Stimulated activated CD8-positive, alpha-beta memory T cell treated with anti-CD3 and anti-CD28 coated beads, Interleukin-2, amount 100 ng/mL, for 48 hours (primary cell): ENCODE measurements around the gene WDR33.
"Not testable (repeated sequence)": the region's sequence is repeated elsewhere in the genome, so short reads cannot be mapped to it uniquely, and the experiment has no call there.

Experiments used
- DNase-seq, 2 donors: peaks; one replicate each; pipeline ENCODE4 v3.0.0-alpha.2; 2020; ENCODE audit warnings: low read depth in 2 of 2

Gene WDR33

GRCh38 chr2:127763776-127764175 lies 47.2 kb downstream of the WDR33 start:
- DNase-seq: no peak

GRCh38 chr2:127762846-127763245 lies 48.1 kb downstream of the WDR33 start:
- DNase-seq: no peak

GRCh38 chr2:127762441-127762840 lies 48.5 kb downstream of the WDR33 start:
- DNase-seq: no peak

GRCh38 chr2:127759931-127760330 lies 51.0 kb downstream of the WDR33 start:
- DNase-seq: no peak

- DNase-seq: no peak
Measured at GRCh38 chr2:127754186-127754585, 56.8 kb downstream of the WDR33 start.

- no peak for DNase-seq
Measured at GRCh38 chr2:127753374-127753773, 57.6 kb downstream of the WDR33 start.

DNA sequence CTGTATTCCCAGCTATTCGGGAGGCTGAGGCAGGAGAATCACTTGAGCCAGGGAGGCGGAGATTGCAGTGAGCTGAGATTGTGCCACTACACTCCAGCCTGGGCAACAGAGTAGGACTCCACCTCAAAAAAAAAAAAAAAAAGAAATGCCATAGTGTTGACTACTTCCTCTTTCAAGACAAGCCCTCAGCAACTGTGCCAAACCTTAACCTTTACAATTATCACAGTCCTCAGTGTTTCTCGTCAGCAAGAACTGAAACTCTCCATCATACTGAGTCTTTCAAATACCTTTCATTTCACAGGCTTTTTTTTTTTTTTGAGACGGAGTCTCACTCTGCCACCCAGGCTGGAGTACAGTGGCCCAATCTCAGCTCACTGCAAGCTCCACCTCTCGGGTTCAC lies 61.4 kb downstream of the WDR33 start:
- DNase-seq: not testable (repeated sequence)

DNA sequence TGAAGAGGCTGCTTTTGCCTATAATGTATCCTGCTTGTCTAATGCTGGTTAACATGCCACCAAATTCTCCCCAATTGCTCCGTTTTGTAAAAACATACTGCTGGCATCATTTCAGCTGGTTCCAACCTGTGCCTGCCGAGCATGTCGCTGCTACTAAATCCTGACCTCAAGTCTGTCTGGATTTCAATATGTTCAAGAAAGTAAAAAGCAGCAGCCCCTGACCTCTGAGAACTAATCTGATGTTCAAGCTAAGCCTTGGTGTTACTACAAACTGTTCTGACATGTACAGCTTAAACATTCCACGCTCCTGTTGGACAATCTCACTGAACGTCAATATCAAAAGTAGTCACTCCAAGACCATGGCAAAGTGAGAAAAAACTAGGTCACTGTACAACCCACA lies 63.4 kb downstream of the WDR33 start:
- no peak for DNase-seq

DNA sequence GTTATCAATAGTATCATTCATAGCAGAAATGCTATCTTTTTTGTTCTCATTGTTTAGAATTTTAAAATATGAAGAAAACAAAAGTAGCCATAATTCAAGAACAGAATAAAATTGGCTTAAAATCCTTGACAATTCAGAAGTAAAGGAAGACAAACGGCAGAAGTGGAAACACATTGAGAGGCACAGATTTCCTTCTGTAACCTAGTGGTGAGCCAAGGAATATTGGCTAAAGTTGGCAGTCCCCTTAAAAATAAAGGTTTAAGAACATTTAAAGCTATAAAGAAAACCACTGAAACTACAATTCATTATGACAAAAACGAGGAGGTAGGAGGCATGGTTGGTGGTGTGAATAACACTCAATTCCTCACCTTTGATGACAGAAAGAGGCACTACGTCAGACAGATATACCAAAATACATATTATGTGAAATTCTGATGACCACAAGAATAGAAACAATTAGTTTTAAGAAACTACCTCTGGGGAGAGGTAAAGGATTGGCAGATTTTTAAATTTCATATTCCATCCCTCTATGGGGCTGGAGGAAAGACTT lies 67.4 kb downstream of the WDR33 start:
- no peak for DNase-seq

DNA sequence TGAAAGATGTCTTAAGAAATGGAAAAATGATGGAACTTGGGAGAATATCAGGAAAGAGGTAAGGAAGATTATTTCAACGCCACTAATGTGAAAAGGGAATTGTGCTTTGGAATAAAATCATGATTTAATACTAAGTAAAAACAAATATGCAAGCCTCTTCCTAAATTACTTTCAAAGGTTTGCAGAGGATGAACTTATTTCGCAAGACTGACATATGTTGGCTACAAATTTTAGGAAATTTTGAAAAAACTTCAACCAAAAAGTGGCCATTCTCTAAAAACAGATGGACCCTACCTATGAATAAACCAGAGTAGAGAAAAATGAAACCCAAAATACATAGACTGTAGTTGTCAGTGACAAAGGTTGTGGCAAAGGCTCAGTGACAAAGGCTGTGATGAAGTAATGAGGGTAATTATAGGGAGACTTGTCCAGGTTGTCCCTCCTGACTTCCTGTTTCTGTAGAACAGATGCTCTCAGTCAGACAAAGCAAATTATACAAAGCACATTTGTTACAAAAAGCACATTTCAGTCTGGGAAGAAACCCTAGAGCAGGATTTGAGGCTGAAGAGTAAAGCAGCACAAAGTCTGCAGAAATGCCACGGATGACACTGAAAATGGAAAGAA lies 70.2 kb downstream of the WDR33 start:
- no peak for DNase-seq

DNA sequence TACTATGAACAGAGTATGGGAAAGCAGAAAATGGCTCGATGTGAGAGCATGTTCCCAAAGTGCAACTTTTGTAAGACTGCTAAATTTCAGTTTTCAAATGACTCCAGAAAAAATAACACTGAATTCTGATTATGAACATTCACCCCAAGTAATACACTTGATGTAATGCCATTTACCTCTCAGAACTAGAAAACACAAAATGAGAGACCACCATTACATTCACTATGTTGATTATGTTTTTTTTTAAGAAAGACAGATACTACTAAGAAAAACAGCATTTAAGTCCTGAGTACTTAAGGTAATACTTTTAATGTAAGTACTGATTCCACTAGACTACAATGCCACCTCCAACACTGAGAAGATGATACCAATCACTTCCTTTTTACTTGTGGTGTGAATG lies 71.2 kb downstream of the WDR33 start:
- DNase-seq: no peak

DNA sequence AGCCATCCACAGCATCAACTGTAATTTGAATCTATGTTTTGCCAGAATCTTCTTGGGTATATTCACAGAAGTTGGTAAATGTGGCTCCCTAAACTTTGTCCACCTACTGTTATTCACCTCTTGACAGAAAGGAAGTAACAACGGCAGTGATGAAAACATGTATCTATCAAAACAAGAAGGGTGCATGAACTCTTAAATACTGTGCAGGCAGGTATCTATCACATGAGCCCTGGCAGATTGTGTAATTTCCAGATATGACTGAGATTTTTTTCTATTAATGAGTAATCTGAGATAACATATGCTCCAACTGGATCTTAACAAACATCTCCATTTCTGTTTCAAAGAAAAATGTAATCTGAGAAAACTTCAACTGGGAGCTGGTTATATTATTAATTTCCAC lies 73.1 kb downstream of the WDR33 start:
- no peak for DNase-seq

DNA sequence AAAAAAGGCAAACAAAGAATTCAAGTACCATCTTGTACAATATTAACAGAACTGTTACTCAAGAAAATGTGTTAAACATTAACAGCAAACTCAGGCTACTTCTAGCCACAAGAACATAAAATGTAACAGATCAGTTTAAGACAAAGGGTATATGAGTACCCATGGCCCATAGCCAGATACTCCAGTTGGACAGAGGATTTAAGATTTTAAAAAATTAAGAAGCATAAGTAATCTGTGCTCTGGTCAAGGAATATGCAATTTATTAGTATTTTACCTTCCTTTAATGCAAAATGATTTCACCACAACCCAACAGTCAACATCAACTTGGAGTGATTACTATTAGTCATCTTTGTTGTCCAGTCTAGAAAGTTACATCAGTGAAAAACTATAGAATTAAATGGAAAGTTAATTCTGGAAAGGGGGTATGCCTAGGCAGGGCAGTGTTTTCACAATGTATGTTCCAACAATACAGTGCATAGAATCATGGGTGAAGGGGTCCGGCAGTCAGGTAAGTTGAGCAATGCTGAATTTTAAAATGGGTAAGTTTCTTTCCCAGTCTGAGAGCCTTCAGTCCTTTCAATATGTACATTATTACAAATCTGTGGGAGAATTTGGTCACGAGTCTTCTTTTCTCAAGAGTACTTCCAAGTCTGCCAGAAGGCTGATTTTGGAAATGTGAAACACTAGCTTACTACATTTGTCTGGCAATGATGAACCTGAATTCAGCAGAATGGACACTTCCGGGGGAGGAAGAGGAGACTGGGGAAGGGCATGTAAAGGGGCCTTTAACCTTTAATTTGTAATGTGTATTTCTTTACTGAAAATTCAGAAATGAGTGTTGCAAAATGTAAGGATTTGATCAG lies 75.2 kb downstream of the WDR33 start:
- DNase-seq: no peak

GRCh38 chr2:127735044-127735443 lies 75.9 kb downstream of the WDR33 start:
- no peak for DNase-seq

DNA sequence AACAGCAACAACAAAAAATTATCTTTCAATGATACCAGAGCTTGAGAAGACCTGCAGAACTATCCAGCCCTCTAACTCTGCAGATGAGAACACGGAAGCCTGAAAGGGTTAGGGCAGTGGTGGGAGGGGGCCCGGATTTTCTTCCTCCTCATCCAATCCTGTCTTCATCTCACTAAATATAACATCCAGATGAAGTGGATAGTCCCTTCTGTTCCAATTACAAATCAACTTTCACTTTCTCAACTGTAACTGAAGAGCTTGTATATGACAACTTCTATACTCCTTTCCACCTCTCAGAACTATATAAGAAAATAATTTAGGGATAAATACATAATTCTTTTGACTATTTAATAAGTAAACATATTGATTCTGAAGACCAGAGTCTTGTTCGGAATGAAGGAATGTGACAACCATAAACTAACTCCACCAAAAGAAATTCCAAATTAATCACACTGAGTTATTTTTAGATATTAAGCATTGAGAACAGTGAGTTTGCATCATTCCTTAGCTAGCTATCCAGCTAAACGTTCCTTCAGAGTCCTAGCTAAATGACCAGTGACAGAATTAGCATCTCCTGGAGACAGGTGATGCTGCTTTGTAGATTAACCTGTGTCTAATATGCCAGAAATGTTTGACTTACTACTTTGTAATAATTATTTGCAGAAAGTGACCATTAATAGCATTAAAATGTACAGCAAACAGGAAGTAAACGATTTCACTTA lies 77.0 kb downstream of the WDR33 start:
- no peak for DNase-seq

DNA sequence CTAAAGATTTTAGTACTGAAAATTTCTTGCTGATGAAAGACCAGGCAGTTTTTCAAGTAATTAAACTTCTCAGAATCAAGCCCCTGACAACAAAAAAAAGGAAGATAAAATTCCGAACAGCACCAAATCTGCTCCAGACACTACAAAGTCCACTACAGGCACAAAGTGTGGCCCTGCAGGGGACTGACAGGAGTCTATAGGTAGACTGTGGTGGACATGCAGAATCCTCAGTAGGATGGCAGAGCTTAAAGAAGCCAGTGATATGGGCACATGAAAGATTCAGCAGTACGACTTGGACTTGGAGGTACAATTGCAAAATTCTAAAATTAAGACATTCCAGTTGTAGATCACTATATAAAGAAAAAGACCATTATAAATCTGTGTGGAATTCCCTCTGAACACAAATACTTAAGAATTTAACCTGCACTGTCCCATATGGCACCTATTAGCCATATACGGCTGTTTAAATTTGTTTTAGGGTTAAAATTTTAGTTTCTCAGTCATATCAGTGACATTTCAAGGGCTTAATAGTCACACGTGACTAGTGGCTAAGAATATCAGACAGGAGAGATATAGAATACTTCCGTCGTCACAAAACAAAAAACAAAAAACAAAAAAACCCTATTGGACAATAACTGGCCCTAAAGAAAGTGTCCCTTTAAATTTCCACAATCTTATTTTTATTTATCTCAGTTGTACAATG lies 77.7 kb downstream of the WDR33 start:
- no peak for DNase-seq

- DNase-seq: no peak
Measured at GRCh38 chr2:127726158-127726880, 84.7 kb downstream of the WDR33 start.

- no peak for DNase-seq
Measured at GRCh38 chr2:127722807-127723206, 88.2 kb downstream of the WDR33 start.

DNA sequence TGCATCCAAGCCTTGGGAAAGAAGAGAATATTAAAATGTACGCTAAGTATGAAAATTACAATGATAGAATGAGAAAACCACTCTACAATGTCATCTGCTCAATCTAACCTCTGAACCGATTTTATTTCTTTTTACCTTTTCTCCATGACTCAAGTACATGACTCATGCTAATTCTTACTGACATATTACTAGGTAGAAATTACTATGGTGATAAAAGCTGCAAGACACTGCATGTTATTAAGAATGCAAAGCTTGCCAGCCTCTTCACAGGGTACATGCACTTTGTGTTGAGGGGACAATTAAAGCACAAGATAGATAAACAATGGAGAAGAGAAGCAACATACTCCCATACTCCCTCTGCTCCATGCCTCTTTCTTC lies 89.0 kb downstream of the WDR33 start:
- DNase-seq: no peak

DNA sequence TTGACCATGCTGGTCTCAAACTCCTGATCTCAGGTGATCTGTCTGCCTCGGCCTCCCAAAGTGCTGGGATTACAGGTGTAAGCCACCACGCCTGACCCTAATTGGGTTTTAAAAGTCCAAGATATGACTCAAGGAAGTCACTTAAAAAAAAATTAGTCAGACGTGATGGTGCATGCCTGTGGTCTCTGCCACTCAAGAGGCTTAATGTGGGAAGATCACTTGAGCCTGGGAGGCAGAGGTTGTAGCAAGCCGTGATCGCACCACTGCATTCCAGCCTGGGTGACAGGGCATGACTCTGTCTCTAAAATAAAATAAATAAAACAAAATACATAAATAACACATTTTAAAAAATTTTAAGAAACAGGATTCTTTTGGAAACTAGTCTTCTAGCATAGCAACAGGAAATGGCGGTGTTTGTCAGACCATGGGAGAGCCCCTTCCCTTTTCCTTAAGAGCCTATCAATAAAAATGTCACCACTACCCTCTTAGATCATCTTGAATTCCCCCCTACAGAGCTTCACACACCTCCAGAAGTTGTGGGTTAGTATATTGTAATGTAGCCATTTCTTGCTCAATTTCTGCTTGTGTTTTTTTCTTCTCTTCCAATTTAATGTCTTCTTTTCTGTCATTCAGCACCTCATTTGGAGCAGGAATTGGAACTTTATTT lies 89.5 kb downstream of the WDR33 start:
- no peak for DNase-seq
